Measurements from ENCODE around the gene RNASE8. TPM values are rescaled to one million over a fixed set of nuclear protein-coding genes. Genes with fewer than 3 reads are reported as not detected.
"Not testable (repeated sequence)": the region's sequence is repeated elsewhere in the genome, so short reads cannot be mapped to it uniquely, and the experiment has no call there.

RNASE8 gene
- polyA plus RNA-seq, 1 donor from 2014 or later = not detected

DNA sequence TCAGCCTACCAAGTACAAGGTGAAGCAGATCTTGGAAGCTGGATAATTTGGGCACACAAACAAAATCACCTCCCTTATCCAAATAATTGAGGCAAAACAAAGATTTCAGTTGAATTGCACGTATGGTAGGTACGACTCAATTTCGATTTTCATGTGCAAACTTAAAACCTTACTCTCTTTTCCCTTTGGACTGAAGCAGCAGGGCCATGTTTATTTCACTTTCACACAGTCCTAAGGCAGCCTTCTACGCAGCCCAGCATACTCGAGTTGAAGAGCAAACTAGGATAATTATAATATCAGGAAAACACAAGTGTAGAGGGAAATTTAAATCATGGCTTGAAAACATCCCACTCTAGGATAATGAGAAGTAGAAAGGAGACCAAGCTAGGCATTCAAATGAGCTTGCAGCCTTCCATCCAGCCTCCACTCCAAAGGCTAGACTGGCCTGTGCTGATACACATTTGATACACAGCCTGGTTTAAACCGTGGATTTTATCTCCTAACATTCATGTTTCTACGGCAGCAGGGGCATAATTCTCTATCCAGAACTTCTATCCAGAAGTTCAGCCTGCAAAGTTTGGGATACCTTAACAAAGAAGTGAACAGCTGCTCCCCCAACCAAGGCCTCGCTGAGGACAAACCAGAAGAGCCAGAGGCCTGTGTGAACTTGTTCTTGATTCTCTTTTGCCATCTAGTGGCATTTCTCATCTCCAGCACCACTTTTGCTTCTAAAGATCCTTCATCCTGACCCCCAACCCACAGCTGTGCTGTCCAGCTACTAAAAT, 17.8 kb upstream of the RNASE8 start:
- H3K4me3 ChIP-seq (ENCODE audit: low read length) = no peak overlapping the region
- H3K36me3 ChIP-seq (ENCODE audit: insufficient read depth, low read length) = no peaks in the 10 kb centered on the region

DNA sequence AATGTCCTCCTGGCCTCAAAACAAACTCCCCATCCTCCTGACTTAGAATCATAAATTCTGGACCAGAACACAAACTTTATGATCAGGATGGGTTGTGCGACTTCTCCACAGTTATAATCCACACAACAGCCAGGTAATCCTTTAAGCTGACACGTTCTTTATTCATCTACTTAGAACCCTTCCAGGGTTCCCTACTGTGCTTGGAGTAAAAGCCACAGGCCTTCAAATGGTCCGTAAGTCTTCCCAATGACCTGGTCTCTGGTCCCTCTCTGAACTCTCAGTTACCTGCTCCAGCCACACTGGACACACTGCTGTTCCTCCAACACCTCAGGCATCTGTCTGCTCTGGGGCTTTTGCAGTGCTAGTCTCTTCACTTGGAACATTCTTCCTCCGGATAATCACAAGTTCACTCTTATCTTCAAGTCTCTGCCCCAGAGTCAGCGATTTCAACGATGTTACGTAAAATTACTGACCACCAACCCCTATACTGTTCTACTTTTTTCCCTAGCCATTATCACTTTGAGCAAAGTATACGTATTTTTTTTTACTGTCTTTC, 17.2 kb upstream of the RNASE8 start:
- no peak overlapping the region for H3K27ac ChIP-seq (ENCODE audit: low read length)
- H3K9me2 ChIP-seq (ENCODE audit: insufficient read depth, low read length) = no peaks in the 10 kb centered on the region
- no peak overlapping the region for H3K9ac ChIP-seq (ENCODE audit: low read length)
- H3K9me3 ChIP-seq (ENCODE audit: low read length) = no peaks in the 10 kb centered on the region
- H2AFZ ChIP-seq (ENCODE audit: low read depth, low read length) = no peak overlapping the region
- no peaks in the 10 kb centered on the region for H3K79me2 ChIP-seq (replicated peaks; ENCODE audit: insufficient read depth, low read length)
- no peaks in the 10 kb centered on the region for H3K36me3 ChIP-seq (ENCODE audit: insufficient read depth, low read length)
- H3F3A ChIP-seq (ENCODE audit: insufficient read depth, low read length, poor library complexity, severe bottlenecking) = no peaks in the 10 kb centered on the region
- H3K27me3 ChIP-seq (ENCODE audit: insufficient read depth, low read depth, low read length) = no peaks in the 10 kb centered on the region
- no peak overlapping the region for H3K4me2 ChIP-seq (ENCODE audit: low read length)
- H3K4me3 ChIP-seq (ENCODE audit: low read length) = no peak overlapping the region
- no peaks in the 10 kb centered on the region for H4K20me1 ChIP-seq (ENCODE audit: insufficient read depth)
- TF ChIP-seq, protein P1, sequence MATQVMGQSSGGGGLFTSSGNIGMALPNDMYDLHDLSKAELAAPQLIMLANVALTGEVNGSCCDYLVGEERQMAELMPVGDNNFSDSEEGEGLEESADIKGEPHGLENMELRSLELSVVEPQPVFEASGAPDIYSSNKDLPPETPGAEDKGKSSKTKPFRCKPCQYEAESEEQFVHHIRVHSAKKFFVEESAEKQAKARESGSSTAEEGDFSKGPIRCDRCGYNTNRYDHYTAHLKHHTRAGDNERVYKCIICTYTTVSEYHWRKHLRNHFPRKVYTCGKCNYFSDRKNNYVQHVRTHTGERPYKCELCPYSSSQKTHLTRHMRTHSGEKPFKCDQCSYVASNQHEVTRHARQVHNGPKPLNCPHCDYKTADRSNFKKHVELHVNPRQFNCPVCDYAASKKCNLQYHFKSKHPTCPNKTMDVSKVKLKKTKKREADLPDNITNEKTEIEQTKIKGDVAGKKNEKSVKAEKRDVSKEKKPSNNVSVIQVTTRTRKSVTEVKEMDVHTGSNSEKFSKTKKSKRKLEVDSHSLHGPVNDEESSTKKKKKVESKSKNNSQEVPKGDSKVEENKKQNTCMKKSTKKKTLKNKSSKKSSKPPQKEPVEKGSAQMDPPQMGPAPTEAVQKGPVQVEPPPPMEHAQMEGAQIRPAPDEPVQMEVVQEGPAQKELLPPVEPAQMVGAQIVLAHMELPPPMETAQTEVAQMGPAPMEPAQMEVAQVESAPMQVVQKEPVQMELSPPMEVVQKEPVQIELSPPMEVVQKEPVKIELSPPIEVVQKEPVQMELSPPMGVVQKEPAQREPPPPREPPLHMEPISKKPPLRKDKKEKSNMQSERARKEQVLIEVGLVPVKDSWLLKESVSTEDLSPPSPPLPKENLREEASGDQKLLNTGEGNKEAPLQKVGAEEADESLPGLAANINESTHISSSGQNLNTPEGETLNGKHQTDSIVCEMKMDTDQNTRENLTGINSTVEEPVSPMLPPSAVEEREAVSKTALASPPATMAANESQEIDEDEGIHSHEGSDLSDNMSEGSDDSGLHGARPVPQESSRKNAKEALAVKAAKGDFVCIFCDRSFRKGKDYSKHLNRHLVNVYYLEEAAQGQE (IDR thresholded peaks at IDR 0.05; ENCODE audit: borderline replicate concordance) = no peak
- TF ChIP-seq POLR2AphosphoS5 (IDR thresholded peaks at IDR 0.05) (no peak), TAF1 (IDR thresholded peaks at IDR 0.05; ENCODE audit: low read depth) (no peak), MXI1 (conservative IDR thresholded peaks at IDR 0.05; ENCODE audit: poor library complexity, severe bottlenecking) (no peak), RAD21 (conservative IDR thresholded peaks at IDR 0.05) (no peak), SMC3 (conservative IDR thresholded peaks at IDR 0.05; ENCODE audit: poor library complexity) (peak; percentile 6), CTCF (IDR thresholded peaks at IDR 0.05; ENCODE audit: poor library complexity, severe bottlenecking) (peak; percentile 18)

More for the DNA sequence above, 17.8 kb upstream of the RNASE8 start:
- H3K9ac ChIP-seq (ENCODE audit: low read length) = no peak overlapping the region
- no peaks in the 10 kb centered on the region for H3K9me3 ChIP-seq (ENCODE audit: low read length)
- H3K4me2 ChIP-seq (ENCODE audit: low read length) = no peak overlapping the region
- no peak overlapping the region for H2AFZ ChIP-seq (ENCODE audit: low read depth, low read length)
- no peaks in the 10 kb centered on the region for H3F3A ChIP-seq (ENCODE audit: insufficient read depth, low read length, poor library complexity, severe bottlenecking)
- TF ChIP-seq SMC3 (conservative IDR thresholded peaks at IDR 0.05; ENCODE audit: poor library complexity) (peak; percentile 76), EZH2 (IDR thresholded peaks at IDR 0.05; ENCODE audit: borderline replicate concordance, insufficient read depth, low read length, poor library complexity, severe bottlenecking) (no peak), EP300 (conservative IDR thresholded peaks at IDR 0.05; ENCODE audit: poor library complexity, severe bottlenecking) (no peak), POLR2AphosphoS5 (IDR thresholded peaks at IDR 0.05) (no peak), CTCF (IDR thresholded peaks at IDR 0.05; ENCODE audit: poor library complexity, severe bottlenecking) (peak; percentile 76), TAF1 (IDR thresholded peaks at IDR 0.05; ENCODE audit: low read depth) (no peak), MXI1 (conservative IDR thresholded peaks at IDR 0.05; ENCODE audit: poor library complexity, severe bottlenecking) (no peak), RAD21 (conservative IDR thresholded peaks at IDR 0.05) (peak; percentile 78)
- TF ChIP-seq, protein P1 (IDR thresholded peaks at IDR 0.05; ENCODE audit: borderline replicate concordance) = no peak
- no peaks in the 10 kb centered on the region for H4K20me1 ChIP-seq (ENCODE audit: insufficient read depth)
- H3K27me3 ChIP-seq (ENCODE audit: insufficient read depth, low read depth, low read length) = no peaks in the 10 kb centered on the region
- H3K9me2 ChIP-seq (ENCODE audit: insufficient read depth, low read length) = no peaks in the 10 kb centered on the region
- no peak overlapping the region for H3K27ac ChIP-seq (ENCODE audit: low read length)
- H3K79me2 ChIP-seq (replicated peaks; ENCODE audit: insufficient read depth, low read length) = no peaks in the 10 kb centered on the region

DNA sequence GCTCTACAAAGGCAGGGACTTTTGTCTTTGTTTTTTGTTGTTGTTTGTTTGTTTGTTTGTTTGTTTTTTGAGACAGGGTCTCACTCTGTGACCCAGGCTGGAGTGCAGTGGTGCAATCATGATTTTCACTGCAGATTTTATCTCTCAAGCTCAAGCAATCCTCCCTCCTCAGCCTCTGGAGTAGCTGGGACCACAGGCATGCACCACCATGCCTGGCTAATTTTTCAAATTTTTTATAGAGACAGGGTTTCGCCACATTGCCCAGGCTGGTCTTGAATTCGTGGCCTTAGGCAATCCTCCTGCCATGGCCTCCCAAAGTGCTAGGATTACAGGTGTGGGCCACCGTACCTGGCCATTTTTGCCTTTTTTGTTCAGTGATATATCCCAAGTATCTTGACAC, 16.7 kb upstream of the RNASE8 start:
- not testable (repeated sequence) for H3K9me3 ChIP-seq (ENCODE audit: low read length); H3K27me3 ChIP-seq (ENCODE audit: insufficient read depth, low read depth, low read length); H3K79me2 ChIP-seq (replicated peaks; ENCODE audit: insufficient read depth, low read length); H3K4me2 ChIP-seq (ENCODE audit: low read length); H3K9ac ChIP-seq (ENCODE audit: low read length); H3K36me3 ChIP-seq (ENCODE audit: insufficient read depth, low read length); H4K20me1 ChIP-seq (ENCODE audit: insufficient read depth); H2AFZ ChIP-seq (ENCODE audit: low read depth, low read length); H3K4me3 ChIP-seq (ENCODE audit: low read length); H3K27ac ChIP-seq (ENCODE audit: low read length); H3F3A ChIP-seq (ENCODE audit: insufficient read depth, low read length, poor library complexity, severe bottlenecking); H3K9me2 ChIP-seq (ENCODE audit: insufficient read depth, low read length)
